Esophagus squamous epithelium (tissue), 4 donors: ENCODE measurements around the gene CA10.

Experiments
- POLR2A ChIP-seq, 4 donors: fragments of 450-650 bp; IDR thresholded peaks; one replicate each; pipeline ENCODE4 v1.6.1; 2017; ENCODE audit warnings: antibody characterized with exemption in 4 of 4, mild to moderate bottlenecking in 4 of 4, moderate library complexity in 3 of 4
- TF ChIP-seq, protein P1 (sequence below), 6 experiments: fragments of 450-650 bp in 4 of 6; fragments of 200-600 bp in 2 of 6; sonication (generic) in 2 of 6; IDR thresholded peaks; one replicate each; pipeline ENCODE4 v1.5.1; 2016 to 2019; ENCODE audit warnings: antibody characterized with exemption in 6 of 6, mild to moderate bottlenecking in 4 of 6, moderate library complexity in 4 of 6

GRCh38 chr17:52201767-52202519 lies 43.4 kb upstream of the CA10 start:
- TF ChIP-seq, protein P1, sequence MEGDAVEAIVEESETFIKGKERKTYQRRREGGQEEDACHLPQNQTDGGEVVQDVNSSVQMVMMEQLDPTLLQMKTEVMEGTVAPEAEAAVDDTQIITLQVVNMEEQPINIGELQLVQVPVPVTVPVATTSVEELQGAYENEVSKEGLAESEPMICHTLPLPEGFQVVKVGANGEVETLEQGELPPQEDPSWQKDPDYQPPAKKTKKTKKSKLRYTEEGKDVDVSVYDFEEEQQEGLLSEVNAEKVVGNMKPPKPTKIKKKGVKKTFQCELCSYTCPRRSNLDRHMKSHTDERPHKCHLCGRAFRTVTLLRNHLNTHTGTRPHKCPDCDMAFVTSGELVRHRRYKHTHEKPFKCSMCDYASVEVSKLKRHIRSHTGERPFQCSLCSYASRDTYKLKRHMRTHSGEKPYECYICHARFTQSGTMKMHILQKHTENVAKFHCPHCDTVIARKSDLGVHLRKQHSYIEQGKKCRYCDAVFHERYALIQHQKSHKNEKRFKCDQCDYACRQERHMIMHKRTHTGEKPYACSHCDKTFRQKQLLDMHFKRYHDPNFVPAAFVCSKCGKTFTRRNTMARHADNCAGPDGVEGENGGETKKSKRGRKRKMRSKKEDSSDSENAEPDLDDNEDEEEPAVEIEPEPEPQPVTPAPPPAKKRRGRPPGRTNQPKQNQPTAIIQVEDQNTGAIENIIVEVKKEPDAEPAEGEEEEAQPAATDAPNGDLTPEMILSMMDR (IDR thresholded peaks at IDR 0.05): no peak
- no peak for TF ChIP-seq POLR2A (IDR thresholded peaks at IDR 0.05)
